ENCODE measurements around the gene PAX8. TPM values are rescaled to one million over a fixed set of nuclear protein-coding genes. Genes with fewer than 3 reads are reported as not detected.

PAX8 gene
- total RNA-seq, 4 donors from 2014 or later: 0.91 to 5.2 (median 4.3) TPM

- WGBS, 2 donors: 73 to 87% methylated on average over 3 of the region's 3 CpGs
- no peak for TF ChIP-seq POLR2A (IDR thresholded peaks at IDR 0.05)
- TF ChIP-seq, protein P1, sequence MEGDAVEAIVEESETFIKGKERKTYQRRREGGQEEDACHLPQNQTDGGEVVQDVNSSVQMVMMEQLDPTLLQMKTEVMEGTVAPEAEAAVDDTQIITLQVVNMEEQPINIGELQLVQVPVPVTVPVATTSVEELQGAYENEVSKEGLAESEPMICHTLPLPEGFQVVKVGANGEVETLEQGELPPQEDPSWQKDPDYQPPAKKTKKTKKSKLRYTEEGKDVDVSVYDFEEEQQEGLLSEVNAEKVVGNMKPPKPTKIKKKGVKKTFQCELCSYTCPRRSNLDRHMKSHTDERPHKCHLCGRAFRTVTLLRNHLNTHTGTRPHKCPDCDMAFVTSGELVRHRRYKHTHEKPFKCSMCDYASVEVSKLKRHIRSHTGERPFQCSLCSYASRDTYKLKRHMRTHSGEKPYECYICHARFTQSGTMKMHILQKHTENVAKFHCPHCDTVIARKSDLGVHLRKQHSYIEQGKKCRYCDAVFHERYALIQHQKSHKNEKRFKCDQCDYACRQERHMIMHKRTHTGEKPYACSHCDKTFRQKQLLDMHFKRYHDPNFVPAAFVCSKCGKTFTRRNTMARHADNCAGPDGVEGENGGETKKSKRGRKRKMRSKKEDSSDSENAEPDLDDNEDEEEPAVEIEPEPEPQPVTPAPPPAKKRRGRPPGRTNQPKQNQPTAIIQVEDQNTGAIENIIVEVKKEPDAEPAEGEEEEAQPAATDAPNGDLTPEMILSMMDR (IDR thresholded peaks at IDR 0.05): no peak
- DNase-seq (ENCODE audit: low spot score in 2 of 2): no peak
- no peak overlapping the region for H3K4me3 ChIP-seq (ENCODE audit: low read depth, poor library complexity, severe bottlenecking)
- intact Hi-C loops (cut with DNase I; ENCODE audit: low total_unique reads): no loop called here
Observed at GRCh38 chr2:113229795-113230194, 48.9 kb downstream of the PAX8 start.

- WGBS, 2 donors: 66 to 69% methylated on average over 3 of the region's 3 CpGs
- no peak overlapping the region for H3K4me3 ChIP-seq (ENCODE audit: low read depth, poor library complexity, severe bottlenecking)
- intact Hi-C loops (cut with DNase I; ENCODE audit: low total_unique reads): no loop called here
- DNase-seq (ENCODE audit: low spot score in 2 of 2): no peak
- no peak for TF ChIP-seq POLR2A (IDR thresholded peaks at IDR 0.05)
- TF ChIP-seq, protein P1 (IDR thresholded peaks at IDR 0.05): no peak
Observed at GRCh38 chr2:113228991-113229716, 49.6 kb downstream of the PAX8 start.

- intact Hi-C loops (cut with DNase I; ENCODE audit: low total_unique reads): no loop called here
- no peak overlapping the region for H3K4me3 ChIP-seq (ENCODE audit: low read depth, poor library complexity, severe bottlenecking)
- no peak for TF ChIP-seq POLR2A (IDR thresholded peaks at IDR 0.05)
- TF ChIP-seq, protein P1 (IDR thresholded peaks at IDR 0.05): no peak
- DNase-seq (ENCODE audit: low spot score in 2 of 2): no peak
- WGBS, 2 donors: 91 to 100% methylated on average over 1 of the region's 1 CpG
Observed at GRCh38 chr2:113228351-113228750, 50.4 kb downstream of the PAX8 start.

GRCh38 chr2:113227698-113228097 lies 51.0 kb downstream of the PAX8 start:
- TF ChIP-seq POLR2A (IDR thresholded peaks at IDR 0.05): no peak
- TF ChIP-seq, protein P1 (IDR thresholded peaks at IDR 0.05): no peak
- H3K4me3 ChIP-seq (ENCODE audit: low read depth, poor library complexity, severe bottlenecking): no peak overlapping the region
- intact Hi-C loops (cut with DNase I; ENCODE audit: low total_unique reads): no loop called here
- DNase-seq (ENCODE audit: low spot score in 2 of 2): no peak
- 90 to 91% methylated on average over 3 of the region's 3 CpGs for WGBS, 2 donors

DNA sequence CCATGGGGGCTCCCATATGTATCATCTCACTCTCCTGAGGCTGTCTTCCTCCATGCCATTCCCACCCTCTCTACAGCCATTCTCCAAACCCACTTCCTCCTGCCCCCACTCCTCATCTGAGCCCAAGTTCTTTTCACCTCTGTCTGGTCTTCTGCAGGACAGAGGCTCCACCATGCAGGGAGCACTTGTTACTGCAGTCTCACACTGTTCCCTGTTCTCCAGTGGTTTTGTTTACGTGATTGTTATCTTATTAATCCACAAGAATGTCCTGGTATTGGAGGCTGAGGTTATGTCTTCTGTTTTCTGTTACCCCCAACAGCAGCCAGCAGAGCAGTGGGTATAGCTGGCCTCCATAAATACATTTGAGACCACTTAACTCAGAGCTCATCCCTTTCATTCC lies 51.4 kb downstream of the PAX8 start:
- H3K4me3 ChIP-seq (ENCODE audit: low read depth, poor library complexity, severe bottlenecking): no peak overlapping the region
- 83 to 89% methylated on average over 1 of the region's 1 CpG for WGBS, 2 donors
- TF ChIP-seq POLR2A (IDR thresholded peaks at IDR 0.05): no peak
- intact Hi-C loops (cut with DNase I; ENCODE audit: low total_unique reads): no loop called here
- DNase-seq (ENCODE audit: low spot score in 2 of 2): no peak

DNA sequence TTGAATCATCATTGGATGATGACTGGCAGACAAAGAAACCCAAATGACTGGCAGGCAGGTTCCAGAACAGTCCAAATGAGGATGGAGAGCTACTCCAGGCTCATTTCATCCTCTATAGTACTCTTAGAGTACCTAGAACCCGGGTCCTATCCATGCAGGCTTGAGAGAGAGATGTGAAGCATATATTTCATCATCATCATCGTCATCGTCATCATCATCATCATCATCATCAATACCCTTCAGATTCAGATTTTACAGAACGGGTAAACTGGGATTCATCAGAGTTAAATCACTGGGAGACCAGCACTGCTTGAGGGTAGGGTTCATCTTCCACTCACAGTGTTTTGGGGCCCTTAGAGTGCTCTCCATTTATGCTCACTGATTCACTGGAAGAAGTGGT lies 52.3 kb downstream of the PAX8 start:
- intact Hi-C loops (cut with DNase I; ENCODE audit: low total_unique reads): no loop called here
- TF ChIP-seq, protein P1 (IDR thresholded peaks at IDR 0.05): no peak
- DNase-seq (ENCODE audit: low spot score in 2 of 2): no peak
- H3K4me3 ChIP-seq (ENCODE audit: low read depth, poor library complexity, severe bottlenecking): no peak overlapping the region
- 80 to 84% methylated on average over 4 of the region's 4 CpGs for WGBS, 2 donors

Data from lower leg skin (tissue), 4 donors.